Right lobe of liver (tissue), 4 donors: ENCODE results near the gene NOD2.

Experiments
- CTCF ChIP-seq, 4 donors: fragments of 200-600 bp in 3 of 4; fragments of 450-650 bp in 1 of 4; IDR thresholded peaks; one replicate each; pipeline versions ENCODE4 v1.5.1 to v1.8.0; 2016 to 2022; ENCODE audit warnings: antibody characterized with exemption in 4 of 4, mild to moderate bottlenecking in 2 of 4
- POLR2A ChIP-seq: fragments of 450-650 bp; IDR thresholded peaks from one replicate; pipeline ENCODE4 v1.6.1; 2017; ENCODE audit warnings: antibody characterized with exemption, mild to moderate bottlenecking
- donor health status: DM: no; HTN: no; CAD: no.
- donor health status: DM: no; HTN: no; CAD: no.
- donor health status: DM: no; HTN: yes; CAD: no.

- TF ChIP-seq CTCF (IDR thresholded peaks at IDR 0.05): no peak
- no peak for TF ChIP-seq POLR2A
Observed at GRCh38 chr16:50666658-50667496, 26.5 kb upstream of the NOD2 start.
